ENCODE data around the gene CXCR2. TPM values are rescaled to one million over a fixed set of nuclear protein-coding genes. Genes with fewer than 3 reads are reported as not detected.

CXCR2 gene
- total RNA-seq, 6 experiments from 2014 or later = 0.81 to 2.6 (median 1.2) TPM

GRCh38 chr2:218152777-218153176 lies 26.9 kb downstream of the CXCR2 start:
- no peaks in the 10 kb centered on the region for H3K36me3 ChIP-seq
- peak in 1 of 4 donors; percentile 65 for ATAC-seq
- DNase-seq = no peak

GRCh38 chr2:218155953-218156479 lies 30.2 kb downstream of the CXCR2 start:
- no peaks in the 10 kb centered on the region for H3K36me3 ChIP-seq
- peak in 2 of 4 donors; percentile 17 to 41 for ATAC-seq
- no peak overlapping the region for H3K4me3 ChIP-seq
- DNase-seq = no peak
- no peaks in the 10 kb centered on the region for H3K4me1 ChIP-seq
- intact Hi-C loops (cut with DNase I) = no loop called here
- 58% methylated on average over 5 of the region's 7 CpGs for WGBS (ENCODE audit: insufficient coverage, low coverage, low lambda C conversion rate, missing lambda C conversion rate)
- no peak overlapping the region for H3K27ac ChIP-seq
- H3K9me3 ChIP-seq = no peaks in the 10 kb centered on the region
- no peak for TF ChIP-seq CTCF (IDR thresholded peaks at IDR 0.05)
- no peak for TF ChIP-seq POLR2A (IDR thresholded peaks at IDR 0.05)
- H3K27me3 ChIP-seq = no peaks in the 10 kb centered on the region

More at GRCh38 chr2:218152777-218153176, 26.9 kb downstream of the CXCR2 start:
- 25% methylated on average over 1 of the region's 1 CpG for WGBS (ENCODE audit: insufficient coverage, low coverage, low lambda C conversion rate, missing lambda C conversion rate)
- Histone ChIP-seq H3K4me1 (no peaks in the 10 kb centered on the region), H3K27ac (no peak overlapping the region), H3K27me3 (no peaks in the 10 kb centered on the region), H3K9me3 (no peaks in the 10 kb centered on the region), H3K4me3 (no peak overlapping the region)
- intact Hi-C loops (cut with DNase I) = no loop called here
- no peak for TF ChIP-seq CTCF (IDR thresholded peaks at IDR 0.05)
- TF ChIP-seq POLR2A (IDR thresholded peaks at IDR 0.05) = no peak

- DNase-seq = no peak
Measured at GRCh38 chr2:218161644-218162043, 35.8 kb downstream of the CXCR2 start.

GRCh38 chr2:218162814-218163213 lies 37.0 kb downstream of the CXCR2 start:
- Histone ChIP-seq H3K9me3 (no peaks in the 10 kb centered on the region), H3K4me1 (no peaks in the 10 kb centered on the region), H3K27ac (no peak overlapping the region), H3K4me3 (no peak overlapping the region), H3K36me3 (no peaks in the 10 kb centered on the region), H3K27me3 (no peaks in the 10 kb centered on the region)
- ATAC-seq (no peak), DNase-seq (no peak)
- TF ChIP-seq CTCF (IDR thresholded peaks at IDR 0.05) = no peak
- no peak for TF ChIP-seq POLR2A (IDR thresholded peaks at IDR 0.05)
- intact Hi-C loops (cut with DNase I) = no loop called here
- 83% methylated on average over 1 of the region's 1 CpG for WGBS (ENCODE audit: insufficient coverage, low coverage, low lambda C conversion rate, missing lambda C conversion rate)

More at GRCh38 chr2:218161644-218162043, 35.8 kb downstream of the CXCR2 start:
- Histone ChIP-seq H3K27me3 (no peaks in the 10 kb centered on the region), H3K4me3 (no peak overlapping the region), H3K36me3 (no peaks in the 10 kb centered on the region), H3K27ac (no peak overlapping the region), H3K4me1 (no peaks in the 10 kb centered on the region), H3K9me3 (no peaks in the 10 kb centered on the region)
- 66% methylated on average over 2 of the region's 2 CpGs for WGBS (ENCODE audit: insufficient coverage, low coverage, low lambda C conversion rate, missing lambda C conversion rate)
- intact Hi-C loops (cut with DNase I) = no loop called here
- ATAC-seq = no peak
- TF ChIP-seq POLR2A (IDR thresholded peaks at IDR 0.05) (no peak), CTCF (IDR thresholded peaks at IDR 0.05) (no peak)
